ENCODE measurements around the gene SPSB3. TPM values are rescaled to one million over a fixed set of nuclear protein-coding genes. Genes with fewer than 3 reads are reported as not detected.

Gene SPSB3
- total and polyA plus RNA-seq, 9 of the 15 experiments (the other 6 are each of a cell fraction or from before 2014, with no cell fraction given) = 0.39 to 37.4 (median 7.1) TPM

DNA sequence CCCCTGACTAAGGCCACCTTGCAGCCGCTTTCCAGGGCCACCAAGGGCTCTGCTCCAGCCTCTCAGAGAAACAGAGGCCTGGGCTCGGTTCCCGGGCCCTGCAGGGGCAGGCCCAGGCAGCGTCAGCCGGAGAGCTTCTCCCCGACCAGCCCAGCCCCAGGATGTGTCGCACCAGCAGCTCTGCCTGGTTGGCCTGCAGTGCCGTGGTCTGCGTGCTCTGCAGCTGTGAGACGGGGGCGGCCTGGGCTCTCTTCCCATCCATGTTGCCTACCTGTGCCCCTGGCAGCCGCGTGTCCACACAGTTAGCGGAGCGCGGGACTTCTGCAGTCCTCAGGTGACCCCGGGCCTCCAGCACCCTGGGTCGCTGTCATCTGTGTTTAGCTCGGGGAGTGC is 6.3 kb upstream of the SPSB3 start:
- WGBS (ENCODE audit: insufficient coverage, low coverage, missing lambda C conversion rate) = 89% methylated on average over 15 of the region's 19 CpGs
- Histone ChIP-seq H3K36me3 (ENCODE audit: control insufficient read depth, insufficient read depth, low read length) (peaks cover 59% of the 10 kb centered on the region; the same call in 1 of the 3 replicates), H3K4me2 (ENCODE audit: insufficient read depth, low read length) (no peak overlapping the region), H3K4me1 (replicated peaks in 1 of 2; ENCODE audit: control insufficient read depth in 2 of 2, insufficient read depth in 2 of 2, low read length in 2 of 2) (peaks cover 2 to 82% of the 10 kb centered on the region in 2 experiments; a peak in 3 of 5 replicates), H3K9me3 (replicated peaks; ENCODE audit: control insufficient read depth, insufficient read depth, low read depth, low read length) (no peaks in the 10 kb centered on the region), H3K9me1 (ENCODE audit: control insufficient read depth, insufficient read depth, low read length) (no peaks in the 10 kb centered on the region), H3K79me2 (ENCODE audit: control insufficient read depth, insufficient read depth, low read length) (peaks cover 36% of the 10 kb centered on the region), H3K4me3 (no peak overlapping the region), H4K20me1 (replicated peaks; ENCODE audit: control insufficient read depth, insufficient read depth, low read length) (no peaks in the 10 kb centered on the region; the same call in 1 of the 2 replicates), H3K27ac (ENCODE audit: extremely low read depth, low read depth, low read length) (no peak overlapping the region), H3K27me3 (ENCODE audit: control insufficient read depth in 2 of 2, insufficient read depth in 2 of 2, low read length in 2 of 2) (no peaks in the 10 kb centered on the region), H3K9ac (ENCODE audit: insufficient read depth in 1 of 2, low read depth in 2 of 2, low read length in 2 of 2) (no peak overlapping the region; a peak in 1 of 4 replicates), H2AFZ (ENCODE audit: low read depth, low read length) (no peak overlapping the region)
- TF ChIP-seq, protein P1, sequence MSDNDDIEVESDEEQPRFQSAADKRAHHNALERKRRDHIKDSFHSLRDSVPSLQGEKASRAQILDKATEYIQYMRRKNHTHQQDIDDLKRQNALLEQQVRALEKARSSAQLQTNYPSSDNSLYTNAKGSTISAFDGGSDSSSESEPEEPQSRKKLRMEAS (CRISPR knock-in tag; IDR thresholded peaks at IDR 0.05) = no peak
- TF ChIP-seq, protein P2, sequence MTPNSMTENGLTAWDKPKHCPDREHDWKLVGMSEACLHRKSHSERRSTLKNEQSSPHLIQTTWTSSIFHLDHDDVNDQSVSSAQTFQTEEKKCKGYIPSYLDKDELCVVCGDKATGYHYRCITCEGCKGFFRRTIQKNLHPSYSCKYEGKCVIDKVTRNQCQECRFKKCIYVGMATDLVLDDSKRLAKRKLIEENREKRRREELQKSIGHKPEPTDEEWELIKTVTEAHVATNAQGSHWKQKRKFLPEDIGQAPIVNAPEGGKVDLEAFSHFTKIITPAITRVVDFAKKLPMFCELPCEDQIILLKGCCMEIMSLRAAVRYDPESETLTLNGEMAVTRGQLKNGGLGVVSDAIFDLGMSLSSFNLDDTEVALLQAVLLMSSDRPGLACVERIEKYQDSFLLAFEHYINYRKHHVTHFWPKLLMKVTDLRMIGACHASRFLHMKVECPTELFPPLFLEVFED (CRISPR knock-in tag; conservative IDR thresholded peaks at IDR 0.05) = no peak
- TF ChIP-seq RBFOX2 (IDR thresholded peaks at IDR 0.05; ENCODE audit: low read depth, low read length) = 0 out of 2 replicates have a peak, but pooled peaks have one; percentile 10
- CTCF ChIA-PET (ENCODE audit: low intra/inter-chr PET ratio) = no interaction called here
- FAIRE-seq (no peak), ATAC-seq (no peak), DNase-seq (ENCODE audit: extremely low read depth in 1 of 4, low spot score in 3 of 4) (no peak)
- no TSS peak for BruUV-seq (replicated peaks)
- intact Hi-C loops (cut with micrococcal nuclease) = no loop called here
- in situ Hi-C loops (cut with MboI) = no loop called here
- POLR2A ChIA-PET = interaction anchor here (0.6 kb wide), 1 partner anchor 16 kb away, joined by 3 read pairs; the partner anchor contains the start of genes EME2 and MRPS34

Data from K562 (cell line).